HL-60 (cell line): ENCODE data around the gene SATL1.

Source experiments
- DNase-seq, 2 experiments: peaks; one replicate each; pipeline ENCODE4 v3.0.0-alpha.2; 2010 to 2020; ENCODE audit warnings: low read depth in 1 of 2, low spot score in 1 of 2
- H3K27ac ChIP-seq: fragments of 250-450 bp; sonication (Bioruptor Pico); replicated peaks from 2 replicates; pipeline ENCODE4 v1.5.1; 2020; ENCODE audit warnings: mild to moderate bottlenecking, moderate library complexity
- H3K27me3 ChIP-seq: fragments of 250-450 bp; sonication (Bioruptor Pico); 2 replicates; pipeline ENCODE4 v1.5.1; 2021; ENCODE audit warnings: mild to moderate bottlenecking, moderate library complexity; ENCODE audit not compliant: insufficient read depth, poor library complexity, severe bottlenecking
- H3K4me3 ChIP-seq: replicated peaks from 2 replicates; pipeline ENCODE4 v1.5.1; 2011; ENCODE audit warnings: mild to moderate bottlenecking, control low read depth, low read length; ENCODE audit not compliant: insufficient read depth
- GABPA ChIP-seq: IDR thresholded peaks from 2 replicates; pipeline ENCODE4 v1.6.1; 2012; ENCODE audit warnings: low read depth
- POLR2AphosphoS5 ChIP-seq: IDR thresholded peaks from 2 replicates; pipeline ENCODE4 v1.6.1; 2012; ENCODE audit warnings: low read depth
- SPI1 ChIP-seq: IDR thresholded peaks from 2 replicates; pipeline ENCODE4 v1.6.1; 2012; ENCODE audit warnings: low read depth, mild to moderate bottlenecking, borderline replicate concordance
- TF ChIP-seq, protein P1 (sequence below): IDR thresholded peaks from 2 replicates; pipeline ENCODE4 v1.6.1; 2012; ENCODE audit warnings: low read depth; ENCODE audit not compliant: insufficient replicate concordance
- TF ChIP-seq, protein P2 (sequence below): IDR thresholded peaks from one replicate; pipeline ENCODE4 v1.5.1; 2011; ENCODE audit warnings: low read length, control low read depth, inconsistent platforms; ENCODE audit not compliant: insufficient read depth

SATL1 gene

GRCh38 chrX:85139422-85139821 lies 104.2 kb downstream of the SATL1 start:
- DNase-seq = no peak
- Histone ChIP-seq H3K27me3 (no peaks in the 10 kb centered on the region), H3K4me3 (no peak overlapping the region), H3K27ac (no peak overlapping the region)
- TF ChIP-seq POLR2AphosphoS5 (no peak), SPI1 (no peak), GABPA (no peak)
- TF ChIP-seq, protein P1, sequence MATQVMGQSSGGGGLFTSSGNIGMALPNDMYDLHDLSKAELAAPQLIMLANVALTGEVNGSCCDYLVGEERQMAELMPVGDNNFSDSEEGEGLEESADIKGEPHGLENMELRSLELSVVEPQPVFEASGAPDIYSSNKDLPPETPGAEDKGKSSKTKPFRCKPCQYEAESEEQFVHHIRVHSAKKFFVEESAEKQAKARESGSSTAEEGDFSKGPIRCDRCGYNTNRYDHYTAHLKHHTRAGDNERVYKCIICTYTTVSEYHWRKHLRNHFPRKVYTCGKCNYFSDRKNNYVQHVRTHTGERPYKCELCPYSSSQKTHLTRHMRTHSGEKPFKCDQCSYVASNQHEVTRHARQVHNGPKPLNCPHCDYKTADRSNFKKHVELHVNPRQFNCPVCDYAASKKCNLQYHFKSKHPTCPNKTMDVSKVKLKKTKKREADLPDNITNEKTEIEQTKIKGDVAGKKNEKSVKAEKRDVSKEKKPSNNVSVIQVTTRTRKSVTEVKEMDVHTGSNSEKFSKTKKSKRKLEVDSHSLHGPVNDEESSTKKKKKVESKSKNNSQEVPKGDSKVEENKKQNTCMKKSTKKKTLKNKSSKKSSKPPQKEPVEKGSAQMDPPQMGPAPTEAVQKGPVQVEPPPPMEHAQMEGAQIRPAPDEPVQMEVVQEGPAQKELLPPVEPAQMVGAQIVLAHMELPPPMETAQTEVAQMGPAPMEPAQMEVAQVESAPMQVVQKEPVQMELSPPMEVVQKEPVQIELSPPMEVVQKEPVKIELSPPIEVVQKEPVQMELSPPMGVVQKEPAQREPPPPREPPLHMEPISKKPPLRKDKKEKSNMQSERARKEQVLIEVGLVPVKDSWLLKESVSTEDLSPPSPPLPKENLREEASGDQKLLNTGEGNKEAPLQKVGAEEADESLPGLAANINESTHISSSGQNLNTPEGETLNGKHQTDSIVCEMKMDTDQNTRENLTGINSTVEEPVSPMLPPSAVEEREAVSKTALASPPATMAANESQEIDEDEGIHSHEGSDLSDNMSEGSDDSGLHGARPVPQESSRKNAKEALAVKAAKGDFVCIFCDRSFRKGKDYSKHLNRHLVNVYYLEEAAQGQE = no peak
- TF ChIP-seq, protein P2, sequence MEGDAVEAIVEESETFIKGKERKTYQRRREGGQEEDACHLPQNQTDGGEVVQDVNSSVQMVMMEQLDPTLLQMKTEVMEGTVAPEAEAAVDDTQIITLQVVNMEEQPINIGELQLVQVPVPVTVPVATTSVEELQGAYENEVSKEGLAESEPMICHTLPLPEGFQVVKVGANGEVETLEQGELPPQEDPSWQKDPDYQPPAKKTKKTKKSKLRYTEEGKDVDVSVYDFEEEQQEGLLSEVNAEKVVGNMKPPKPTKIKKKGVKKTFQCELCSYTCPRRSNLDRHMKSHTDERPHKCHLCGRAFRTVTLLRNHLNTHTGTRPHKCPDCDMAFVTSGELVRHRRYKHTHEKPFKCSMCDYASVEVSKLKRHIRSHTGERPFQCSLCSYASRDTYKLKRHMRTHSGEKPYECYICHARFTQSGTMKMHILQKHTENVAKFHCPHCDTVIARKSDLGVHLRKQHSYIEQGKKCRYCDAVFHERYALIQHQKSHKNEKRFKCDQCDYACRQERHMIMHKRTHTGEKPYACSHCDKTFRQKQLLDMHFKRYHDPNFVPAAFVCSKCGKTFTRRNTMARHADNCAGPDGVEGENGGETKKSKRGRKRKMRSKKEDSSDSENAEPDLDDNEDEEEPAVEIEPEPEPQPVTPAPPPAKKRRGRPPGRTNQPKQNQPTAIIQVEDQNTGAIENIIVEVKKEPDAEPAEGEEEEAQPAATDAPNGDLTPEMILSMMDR = no peak

GRCh38 chrX:85136409-85136808 lies 107.2 kb downstream of the SATL1 start:
- TF ChIP-seq, protein P2 = no peak
- TF ChIP-seq, protein P1 = no peak
- no peak for TF ChIP-seq POLR2AphosphoS5
- TF ChIP-seq SPI1 = no peak
- TF ChIP-seq GABPA = no peak
- DNase-seq = no peak
- no peak overlapping the region for H3K27ac ChIP-seq

GRCh38 chrX:85115252-85115651 lies 128.3 kb downstream of the SATL1 start:
- H3K4me3 ChIP-seq = no peak overlapping the region
- no peak for DNase-seq
- no peaks in the 10 kb centered on the region for H3K27me3 ChIP-seq
- no peak for TF ChIP-seq POLR2AphosphoS5
- TF ChIP-seq, protein P2 = no peak
- no peak for TF ChIP-seq GABPA
- TF ChIP-seq, protein P1 = no peak
- TF ChIP-seq SPI1 = no peak
- H3K27ac ChIP-seq = no peak overlapping the region

More at GRCh38 chrX:85136409-85136808, 107.2 kb downstream of the SATL1 start:
- H3K27me3 ChIP-seq = no peaks in the 10 kb centered on the region
- H3K4me3 ChIP-seq = no peak overlapping the region
